CD4-positive, alpha-beta T cell (primary cell): ENCODE results near the gene PTPRF. TPM values are rescaled to one million over a fixed set of nuclear protein-coding genes. Genes with fewer than 3 reads are reported as not detected.

Experiments used
- ATAC-seq: fragments of 200-7000 bp; cut with Tn5 transposase; one replicate; pipeline ENCODE4 v1.10.0; 2022; ENCODE audit warnings: mild to moderate bottlenecking; ENCODE audit not compliant: poor library complexity
- CTCF ChIA-PET: fragments of 350-600 bp; sonication (Branson Sonifier 250); formaldehyde crosslinking; loops from one replicate; lab custom pipeline; 2021; ENCODE audit warnings: antibody characterized with exemption, inconsistent platforms; lab: Charles Lee
- POLR2A ChIA-PET: fragments of 350-600 bp; sonication (Branson Sonifier 250); formaldehyde crosslinking; loops from one replicate; lab custom pipeline; 2021; ENCODE audit warnings: antibody characterized with exemption, inconsistent platforms; lab: Charles Lee
- DNase-seq, 14 experiments: peaks; one replicate each; pipeline ENCODE4 v3.0.0-alpha.2; 2013 to 2020; ENCODE audit warnings: mixed read lengths in 2 of 14
- H3K27ac ChIP-seq, 2 donors: one replicate each; pipeline versions ENCODE4 v1.5.1 to v1.7.0; 2013; ENCODE audit warnings: low read length in 2 of 2, low read depth in 1 of 2, mild to moderate bottlenecking in 1 of 2
- H3K27me3 ChIP-seq, 2 experiments: 1 replicate in 1 of 2; 2 replicates in 1 of 2; pipeline versions ENCODE4 v1.6.1 to v1.7.0; 2013; ENCODE audit warnings: low read length in 2 of 2, control low read depth in 1 of 2, mild to moderate bottlenecking in 1 of 2, moderate library complexity in 1 of 2; ENCODE audit not compliant: insufficient read depth in 2 of 2, control insufficient read depth in 1 of 2
- H3K36me3 ChIP-seq: one replicate; pipeline ENCODE4 v1.6.1; 2013; ENCODE audit warnings: low read length, control low read depth; ENCODE audit not compliant: insufficient read depth
- H3K4me1 ChIP-seq: one replicate; pipeline ENCODE4 v1.6.1; 2013; ENCODE audit warnings: low read length, control low read depth; ENCODE audit not compliant: insufficient read depth
- H3K4me3 ChIP-seq: one replicate; pipeline ENCODE4 v1.5.1; 2013; ENCODE audit warnings: mild to moderate bottlenecking, low read length, moderate library complexity
- H3K9me3 ChIP-seq, 2 experiments: 1 replicate in 1 of 2; 2 replicates in 1 of 2; pipeline versions ENCODE4 v1.6.1 to v1.7.0; 2013; ENCODE audit warnings: low read length in 2 of 2, mild to moderate bottlenecking in 2 of 2, control low read depth in 1 of 2, moderate library complexity in 1 of 2; ENCODE audit not compliant: control insufficient read depth in 1 of 2, insufficient read depth in 1 of 2
- H3K27ac Mint-ChIP-seq: one replicate; pipeline ENCODE4 v1.8.0; 2020; ENCODE audit warnings: mixed read lengths
- H3K27me3 Mint-ChIP-seq: one replicate; pipeline ENCODE4 v1.8.0; 2021; ENCODE audit warnings: mixed read lengths
- H3K36me3 Mint-ChIP-seq: one replicate; pipeline ENCODE4 v1.8.0; 2021; ENCODE audit warnings: low read depth, mixed read lengths
- H3K4me1 Mint-ChIP-seq: one replicate; pipeline ENCODE4 v1.8.0; 2021; ENCODE audit warnings: low read depth, mixed read lengths
- H3K4me3 Mint-ChIP-seq: one replicate; pipeline ENCODE4 v1.8.0; 2020; ENCODE audit warnings: mild to moderate bottlenecking, mixed read lengths
- H3K9me3 Mint-ChIP-seq: one replicate; pipeline ENCODE4 v1.8.0; 2020; ENCODE audit warnings: mixed read lengths
- CTCF ChIP-seq: fragments of 200-600 bp; IDR thresholded peaks from one replicate; pipeline ENCODE4 v1.8.0; 2022; ENCODE audit warnings: antibody characterized with exemption, mild to moderate bottlenecking
- intact Hi-C, 2 experiments: fragments of 100-400 bp; cut with DNase I in 1 of 2; cut with micrococcal nuclease in 1 of 2; formaldehyde crosslinking; loops; one replicate each; pipeline versions ENCODE4 v1.15.1 to v1.9.0; 2023 to 2025; cut with DNase I, micrococcal nuclease
- total RNA-seq, 174 experiments: library from RNA in 2 of 174; stranded (reverse) in 2 of 174; gene quantifications; one replicate each; pipeline ENCODE4 v1.2.3 and lab custom pipeline; 2021 to 2026

PTPRF gene
- total RNA-seq, 2 experiments from 2014 or later, result 0.14 TPM

- no peak overlapping the region for H3K27ac Mint-ChIP-seq
- H3K36me3 Mint-ChIP-seq, result no peaks in the 10 kb centered on the region
- H3K4me1 Mint-ChIP-seq, result no peaks in the 10 kb centered on the region
- ATAC-seq (no peak), DNase-seq (no peak)
- H3K27me3 ChIP-seq, result peaks cover 11 to 40% of the 10 kb centered on the region in 2 experiments
- H3K27me3 Mint-ChIP-seq, result peaks cover 59% of the 10 kb centered on the region
- no peak overlapping the region for H3K4me3 Mint-ChIP-seq
- H3K36me3 ChIP-seq, result no peaks in the 10 kb centered on the region
- no peak overlapping the region for H3K27ac ChIP-seq
- H3K9me3 ChIP-seq, result no peaks in the 10 kb centered on the region
- intact Hi-C loops, result no loop called here
- H3K4me1 ChIP-seq, result no peaks in the 10 kb centered on the region
- no peak for TF ChIP-seq CTCF
- H3K4me3 ChIP-seq, result no peak overlapping the region
- POLR2A ChIA-PET, result no interaction called here
- CTCF ChIA-PET, result no interaction called here
- no peaks in the 10 kb centered on the region for H3K9me3 Mint-ChIP-seq
These were observed 11.6 kb upstream of the PTPRF start for GRCh38 chr1:43518935-43519686.

GRCh38 chr1:43520100-43520778 lies 10.4 kb upstream of the PTPRF start:
- Histone ChIP-seq H3K27me3 (peaks cover 11 to 40% of the 10 kb centered on the region in 2 experiments), H3K4me1 (no peaks in the 10 kb centered on the region), H3K4me3 (no peak overlapping the region), H3K9me3 (no peaks in the 10 kb centered on the region), H3K36me3 (no peaks in the 10 kb centered on the region), H3K27ac (no peak overlapping the region)
- no peak for ATAC-seq
- TF ChIP-seq CTCF, result no peak
- Mint-ChIP-seq H3K27me3 (peaks cover 68% of the 10 kb centered on the region), H3K36me3 (no peaks in the 10 kb centered on the region), H3K4me3 (no peak overlapping the region), H3K4me1 (no peaks in the 10 kb centered on the region), H3K27ac (no peak overlapping the region), H3K9me3 (no peaks in the 10 kb centered on the region)
- ChIA-PET CTCF (no interaction called here), POLR2A (no interaction called here)
- DNase-seq, result no peak
- intact Hi-C loops, result no loop called here

GRCh38 chr1:43521078-43521477 lies 9.6 kb upstream of the PTPRF start:
- POLR2A ChIA-PET, result no interaction called here
- ATAC-seq (no peak), DNase-seq (no peak)
- H3K4me3 ChIP-seq, result no peak overlapping the region
- no peak overlapping the region for H3K27ac Mint-ChIP-seq
- CTCF ChIA-PET, result no interaction called here
- H3K4me3 Mint-ChIP-seq, result no peak overlapping the region
- H3K4me1 ChIP-seq, result no peaks in the 10 kb centered on the region
- no peak for TF ChIP-seq CTCF
- H3K4me1 Mint-ChIP-seq, result no peaks in the 10 kb centered on the region
- H3K27me3 ChIP-seq, result peaks cover 11 to 40% of the 10 kb centered on the region in 2 experiments
- H3K9me3 ChIP-seq, result no peaks in the 10 kb centered on the region
- H3K27ac ChIP-seq, result no peak overlapping the region
- H3K36me3 Mint-ChIP-seq, result no peaks in the 10 kb centered on the region
- no peaks in the 10 kb centered on the region for H3K36me3 ChIP-seq
- H3K9me3 Mint-ChIP-seq, result no peaks in the 10 kb centered on the region
- intact Hi-C loops, result no loop called here
- peaks cover 69% of the 10 kb centered on the region for H3K27me3 Mint-ChIP-seq
